HL-60 (cell line): ENCODE results near the gene GDF15.

Experiments
- CTCF ChIP-seq: IDR thresholded peaks from one replicate; pipeline ENCODE4 v1.5.1; 2011; ENCODE audit warnings: low read length, control low read depth, inconsistent platforms; ENCODE audit not compliant: insufficient read depth
- GABPA ChIP-seq: IDR thresholded peaks from 2 replicates; pipeline ENCODE4 v1.6.1; 2012; ENCODE audit warnings: low read depth
- REST ChIP-seq: IDR thresholded peaks from 2 replicates; pipeline ENCODE4 v1.6.1; 2012; ENCODE audit warnings: low read depth; ENCODE audit not compliant: insufficient replicate concordance

GRCh38 chr19:18423258-18424020 is 37.5 kb downstream of the GDF15 start:
- TF ChIP-seq GABPA (no peak), CTCF (no peak), REST (no peak)
